ENCODE measurements around the gene NUCKS1. TPM values are rescaled to one million over a fixed set of nuclear protein-coding genes. Genes with fewer than 3 reads are reported as not detected.

The NUCKS1 gene
- total and polyA plus RNA-seq, 10 of the 15 experiments (the other 5 are each of a cell fraction or from before 2014, with no cell fraction given): 40.5 to 135 (median 55.5) TPM

- no peak for TF ChIP-seq ATF2 (IDR thresholded peaks at IDR 0.05; ENCODE audit: low read length)
- no peak for TF ChIP-seq CEBPZ (IDR thresholded peaks at IDR 0.05; ENCODE audit: low read depth, low read length)
- TF ChIP-seq CREB1 (IDR thresholded peaks at IDR 0.05; ENCODE audit: low read depth): peak; percentile 92
- peak; percentile 51 for TF ChIP-seq FOS (IDR thresholded peaks at IDR 0.05; ENCODE audit: borderline replicate concordance, extremely low read depth, insufficient read length)
- TF ChIP-seq NR2C1 (IDR thresholded peaks at IDR 0.05): peak; percentile 84
- TF ChIP-seq PAX8 (IDR thresholded peaks at IDR 0.05): no peak; the same call in 1 of the 2 replicates
- TF ChIP-seq HDAC6 (IDR thresholded peaks at IDR 0.05; ENCODE audit: unreplicated experiment): no peak
- TF ChIP-seq RFX5 (IDR thresholded peaks at IDR 0.05; ENCODE audit: low read depth, low read length): no peak
- TF ChIP-seq MYC (IDR thresholded peaks at IDR 0.05; ENCODE audit: insufficient read depth, insufficient read length, insufficient replicate concordance, low read length, severe bottlenecking): no peak
- peak; percentile 72 for TF ChIP-seq ATF7 (IDR thresholded peaks at IDR 0.05; ENCODE audit: low read depth)
- no peak; the same call in 1 of the 2 replicates for TF ChIP-seq SMAD5 (IDR thresholded peaks at IDR 0.05; ENCODE audit: low read depth)
- TF ChIP-seq MAX (IDR thresholded peaks at IDR 0.05; ENCODE audit: low read depth, low read length): peak; percentile 54; the same call in 1 of the 2 replicates
- peak; percentile 66 for TF ChIP-seq E4F1 (IDR thresholded peaks at IDR 0.05; ENCODE audit: borderline replicate concordance, partially characterized antibody)
- TF ChIP-seq HSF1 (IDR thresholded peaks at IDR 0.05; ENCODE audit: low read depth, low read length): 0 out of 2 replicates have a peak, but pooled peaks have one; percentile 57
- peak; percentile 95 for TF ChIP-seq SKIL (IDR thresholded peaks at IDR 0.05; ENCODE audit: low read depth, poor library complexity, severe bottlenecking)
- no peak; the same call in 1 of the 3 replicates for TF ChIP-seq POU2F2 (IDR thresholded peaks at IDR 0.05; ENCODE audit: borderline replicate concordance, low read depth, low read length)
These were observed at the start of gene NUCKS1 (continued) for GRCh38 chr1:205750138-205751035.

Measured in GM12878 (cell line).